ENCODE data around the gene NKG7.
"Not testable (repeated sequence)": the region's sequence is repeated elsewhere in the genome, so short reads cannot be mapped to it uniquely, and the experiment has no call there.

The NKG7 gene

GRCh38 chr19:51418707-51419106 is 46.3 kb upstream of the NKG7 start:
- Histone ChIP-seq H2AFZ (ENCODE audit: low read depth, low read length) (no peak overlapping the region), H3K4me3 (ENCODE audit: low read depth in 1 of 2, low read length in 2 of 2) (no peak overlapping the region), H3K27ac (ENCODE audit: low read length) (no peak overlapping the region), H3K9me3 (ENCODE audit: insufficient read depth, low read length, severe bottlenecking) (no peaks in the 10 kb centered on the region), H4K20me1 (ENCODE audit: insufficient read depth, low read length) (no peaks in the 10 kb centered on the region; the same call in 1 of the 2 replicates), H3K9ac (ENCODE audit: low read depth, low read length) (no peak overlapping the region), H3K27me3 (ENCODE audit: insufficient read depth, low read length, poor library complexity) (no peaks in the 10 kb centered on the region), H3K36me3 (ENCODE audit: insufficient read depth, low read length) (no peaks in the 10 kb centered on the region), H3K4me2 (ENCODE audit: insufficient read depth, low read length) (no peak overlapping the region), H3K4me1 (ENCODE audit: insufficient read depth, low read length) (no peaks in the 10 kb centered on the region), H3K79me2 (ENCODE audit: insufficient read depth, low read length) (no peaks in the 10 kb centered on the region)
- no peak for TF ChIP-seq EZH2 (IDR thresholded peaks at IDR 0.05; ENCODE audit: borderline replicate concordance, low read depth, low read length, severe bottlenecking)
- TF ChIP-seq CTCF (IDR thresholded peaks at IDR 0.05; ENCODE audit: borderline replicate concordance, extremely low read depth, low read length, poor library complexity, severe bottlenecking), result no peak
- ATAC-seq (ENCODE audit: insufficient read depth, low read depth) (no peak), DNase-seq (no peak)

GRCh38 chr19:51417810-51418157 is 45.3 kb upstream of the NKG7 start:
- H3K9me3 ChIP-seq (ENCODE audit: insufficient read depth, low read length, severe bottlenecking), result no peaks in the 10 kb centered on the region
- H3K9ac ChIP-seq (ENCODE audit: low read depth, low read length), result no peak overlapping the region
- no peaks in the 10 kb centered on the region for H3K79me2 ChIP-seq (ENCODE audit: insufficient read depth, low read length)
- no peak for TF ChIP-seq CTCF (IDR thresholded peaks at IDR 0.05; ENCODE audit: borderline replicate concordance, extremely low read depth, low read length, poor library complexity, severe bottlenecking)
- TF ChIP-seq EZH2 (IDR thresholded peaks at IDR 0.05; ENCODE audit: borderline replicate concordance, low read depth, low read length, severe bottlenecking), result no peak
- H3K36me3 ChIP-seq (ENCODE audit: insufficient read depth, low read length), result no peaks in the 10 kb centered on the region
- H3K27me3 ChIP-seq (ENCODE audit: insufficient read depth, low read length, poor library complexity), result no peaks in the 10 kb centered on the region
- H2AFZ ChIP-seq (ENCODE audit: low read depth, low read length), result no peak overlapping the region
- no peak overlapping the region for H3K4me2 ChIP-seq (ENCODE audit: insufficient read depth, low read length)
- H3K4me1 ChIP-seq (ENCODE audit: insufficient read depth, low read length), result no peaks in the 10 kb centered on the region
- DNase-seq (no peak), ATAC-seq (ENCODE audit: insufficient read depth, low read depth) (no peak)
- no peak overlapping the region for H3K27ac ChIP-seq (ENCODE audit: low read length)
- H3K4me3 ChIP-seq (ENCODE audit: low read depth in 1 of 2, low read length in 2 of 2), result no peak overlapping the region
- H4K20me1 ChIP-seq (ENCODE audit: insufficient read depth, low read length), result no peaks in the 10 kb centered on the region; the same call in 1 of the 2 replicates

- Histone ChIP-seq H3K79me2 (ENCODE audit: insufficient read depth, low read length) (no peaks in the 10 kb centered on the region), H3K4me1 (ENCODE audit: insufficient read depth, low read length) (no peaks in the 10 kb centered on the region), H3K4me3 (ENCODE audit: low read depth in 1 of 2, low read length in 2 of 2) (no peak within 1 kb of the TSS), H4K20me1 (ENCODE audit: insufficient read depth, low read length) (no peaks in the 10 kb centered on the region; the same call in 1 of the 2 replicates), H2AFZ (ENCODE audit: low read depth, low read length) (no peak within 1 kb of the TSS), H3K9me3 (ENCODE audit: insufficient read depth, low read length, severe bottlenecking) (no peaks in the 10 kb centered on the region), H3K4me2 (ENCODE audit: insufficient read depth, low read length) (no peak within 1 kb of the TSS), H3K27ac (ENCODE audit: low read length) (no peak within 1 kb of the TSS), H3K36me3 (ENCODE audit: insufficient read depth, low read length) (no peaks in the 10 kb centered on the region), H3K27me3 (ENCODE audit: insufficient read depth, low read length, poor library complexity) (no peaks in the 10 kb centered on the region), H3K9ac (ENCODE audit: low read depth, low read length) (no peak within 1 kb of the TSS)
- TF ChIP-seq EZH2 (IDR thresholded peaks at IDR 0.05; ENCODE audit: borderline replicate concordance, low read depth, low read length, severe bottlenecking) (no peak), CTCF (IDR thresholded peaks at IDR 0.05; ENCODE audit: borderline replicate concordance, extremely low read depth, low read length, poor library complexity, severe bottlenecking) (no peak)
- ATAC-seq (ENCODE audit: insufficient read depth, low read depth), result no peak
- DNase-seq, result no peak
These were observed 44.8 kb upstream of the NKG7 start, which contains the start of gene SIGLEC10 for GRCh38 chr19:51417107-51417809. Gene SIGLEC10, minus strand, starts transcription at chr19:51417642. Its CDS starts 61 bp downstream, at chr19:51417581.

- not testable (repeated sequence) for DNase-seq; H3K79me2 ChIP-seq (ENCODE audit: insufficient read depth, low read length); H3K4me3 ChIP-seq (ENCODE audit: low read depth in 1 of 2, low read length in 2 of 2); H3K36me3 ChIP-seq (ENCODE audit: insufficient read depth, low read length); H3K27ac ChIP-seq (ENCODE audit: low read length); ATAC-seq (ENCODE audit: insufficient read depth, low read depth); H3K9me3 ChIP-seq (ENCODE audit: insufficient read depth, low read length, severe bottlenecking); H3K9ac ChIP-seq (ENCODE audit: low read depth, low read length); H3K4me2 ChIP-seq (ENCODE audit: insufficient read depth, low read length); H4K20me1 ChIP-seq (ENCODE audit: insufficient read depth, low read length); H3K27me3 ChIP-seq (ENCODE audit: insufficient read depth, low read length, poor library complexity); H2AFZ ChIP-seq (ENCODE audit: low read depth, low read length); H3K4me1 ChIP-seq (ENCODE audit: insufficient read depth, low read length)
These were observed 44.0 kb upstream of the NKG7 start for GRCh38 chr19:51416422-51416821.

All from DND-41 (cell line).